IMR-90 (cell line): Measurements from ENCODE around the gene CCND1. TPM values are rescaled to one million over a fixed set of nuclear protein-coding genes. Genes with fewer than 3 reads are reported as not detected.

Experiments used
- ATAC-seq: fragments of 200-7000 bp; cut with Tn5 transposase; 2 replicates; pipeline ENCODE4 v1.9.1; 2020; ENCODE audit warnings: low read depth, mild to moderate bottlenecking, moderate library complexity
- BruUV-seq: library from RNA; stranded (reverse); fragments of 400-500 nt; replicated peaks from 2 replicates; lab custom pipeline; 2021; lab: Mats Ljungman, UMichigan
- CTCF ChIA-PET: fragments of 300-600 bp; formaldehyde crosslinking; extraction: SDS; loops from one replicate; lab custom pipeline; 2021; ENCODE audit warnings: antibody characterized with exemption; lab: Yijun Ruan, JAX
- POLR2A ChIA-PET: fragments of 300-600 bp; sonication (Branson Sonifier 250); formaldehyde crosslinking; loops from one replicate; lab custom pipeline; 2022; ENCODE audit warnings: antibody characterized with exemption; ENCODE audit not compliant: unreplicated experiment; lab: Charles Lee
- DNase-seq: peaks from one replicate; pipeline ENCODE4 v3.0.0; 2013
- H2AFZ ChIP-seq: replicated peaks from 2 replicates; pipeline ENCODE3; 2013; ENCODE audit warnings: low read length, mild to moderate bottlenecking; ENCODE audit not compliant: poor library complexity
- H2AK5ac ChIP-seq: 2 replicates; pipeline ENCODE4 v1.6.1; 2013; ENCODE audit warnings: low read depth, low read length, inconsistent platforms
- H2AK9ac ChIP-seq: replicated peaks from 2 replicates; pipeline ENCODE3; 2013; ENCODE audit warnings: mild to moderate bottlenecking, low read depth, low read length, moderate library complexity; ENCODE audit not compliant: poor library complexity
- H2BK120ac ChIP-seq: 2 replicates; pipeline ENCODE4 v1.6.1; 2013; ENCODE audit warnings: low read depth, low read length, inconsistent platforms
- H2BK15ac ChIP-seq: 3 replicates; pipeline ENCODE4 v1.6.1; 2013; ENCODE audit warnings: low read depth, low read length, inconsistent platforms
- H2BK20ac ChIP-seq: 2 replicates; pipeline ENCODE4 v1.6.1; 2013; ENCODE audit warnings: low read depth, mild to moderate bottlenecking, inconsistent platforms, low read length, moderate library complexity
- H2BK5ac ChIP-seq: 2 replicates; pipeline ENCODE4 v1.6.1; 2013; ENCODE audit warnings: mild to moderate bottlenecking, low read depth, low read length, inconsistent platforms; ENCODE audit not compliant: poor library complexity, severe bottlenecking
- H3K14ac ChIP-seq: replicated peaks from 2 replicates; pipeline ENCODE4 v1.6.1; 2013; ENCODE audit warnings: low read depth, low read length, inconsistent platforms
- H3K18ac ChIP-seq: 2 replicates; pipeline ENCODE4 v1.6.1; 2013; ENCODE audit warnings: low read depth, low read length, control low read depth
- H3K23ac ChIP-seq: 2 replicates; pipeline ENCODE4 v1.6.1; 2013; ENCODE audit warnings: low read depth, low read length, inconsistent platforms
- H3K27ac ChIP-seq: 2 replicates; pipeline ENCODE4 v1.5.1; 2013; ENCODE audit warnings: mild to moderate bottlenecking, control low read depth, low read length; ENCODE audit not compliant: insufficient read depth
- H3K27me3 ChIP-seq: 2 replicates; pipeline ENCODE4 v1.6.1; 2013; ENCODE audit warnings: low read length; ENCODE audit not compliant: control insufficient read depth, insufficient read depth
- H3K36me3 ChIP-seq: 2 replicates; pipeline ENCODE4 v1.6.1; 2013; ENCODE audit warnings: low read length, mixed read lengths; ENCODE audit not compliant: control insufficient read depth, insufficient read depth
- H3K4ac ChIP-seq: 2 replicates; pipeline ENCODE4 v1.6.1; 2013; ENCODE audit warnings: low read depth, low read length, inconsistent platforms
- H3K4me1 ChIP-seq: 2 replicates; pipeline ENCODE4 v1.6.1; 2013; ENCODE audit warnings: low read length, mixed read lengths; ENCODE audit not compliant: control insufficient read depth, insufficient read depth
- H3K4me2 ChIP-seq: 2 replicates; pipeline ENCODE4 v1.6.1; 2013; ENCODE audit warnings: low read depth, mild to moderate bottlenecking, control low read depth, low read length, moderate library complexity
- H3K4me3 ChIP-seq: 2 replicates; pipeline ENCODE4 v1.5.1; 2013; ENCODE audit warnings: low read depth, mild to moderate bottlenecking, control low read depth, low read length, moderate library complexity; ENCODE audit not compliant: insufficient read depth
- H3K56ac ChIP-seq: 2 replicates; pipeline ENCODE4 v1.6.1; 2013; ENCODE audit warnings: low read length, inconsistent platforms; ENCODE audit not compliant: insufficient read depth; ENCODE audit errors: extremely low read depth
- H3K79me1 ChIP-seq, 2 experiments: 2 replicates each; pipeline ENCODE4 v1.6.1; 2013; ENCODE audit warnings: low read length in 2 of 2, inconsistent platforms in 1 of 2, low read depth in 1 of 2
- H3K9ac ChIP-seq: 2 replicates; pipeline ENCODE4 v1.6.1; 2013; ENCODE audit warnings: low read depth, low read length, control low read depth
- H3K9me1 ChIP-seq: 2 replicates; pipeline ENCODE4 v1.6.1; 2013; ENCODE audit warnings: low read length, inconsistent platforms; ENCODE audit not compliant: insufficient read depth
- H3K9me3 ChIP-seq: 2 replicates; pipeline ENCODE4 v1.6.1; 2013; ENCODE audit warnings: low read length; ENCODE audit not compliant: control insufficient read depth, insufficient read depth
- H4K20me1 ChIP-seq: 2 replicates; pipeline ENCODE4 v1.6.1; 2013; ENCODE audit warnings: low read length, inconsistent platforms; ENCODE audit not compliant: insufficient read depth
- H4K5ac ChIP-seq: 2 replicates; pipeline ENCODE4 v1.6.1; 2013; ENCODE audit warnings: mild to moderate bottlenecking, low read depth, low read length, control low read depth
- H4K8ac ChIP-seq, 2 experiments: 2 replicates each; pipeline ENCODE4 v1.6.1; 2013; ENCODE audit warnings: low read depth in 2 of 2, low read length in 2 of 2, control low read depth in 1 of 2, inconsistent platforms in 1 of 2
- H4K91ac ChIP-seq: 2 replicates; pipeline ENCODE4 v1.6.1; 2013; ENCODE audit warnings: low read depth, low read length, inconsistent platforms; ENCODE audit not compliant: insufficient read depth
- FOS ChIP-seq: fragments of 150-350 bp; IDR thresholded peaks from 2 replicates; pipeline ENCODE4 v1.6.1; 2016; ENCODE audit warnings: low read depth, low read length
- MAFK ChIP-seq: IDR thresholded peaks from 2 replicates; pipeline ENCODE4 v1.6.1; 2012; ENCODE audit warnings: low read depth, low read length, improper control_type of control experiment
- NFE2L2 ChIP-seq: fragments of 150-350 bp; IDR thresholded peaks from 2 replicates; pipeline ENCODE4 v1.6.1; 2016; ENCODE audit warnings: low read depth, mild to moderate bottlenecking, low read length
- POLR2A ChIP-seq: IDR thresholded peaks from 2 replicates; pipeline ENCODE4 v1.6.1; 2012; ENCODE audit warnings: mild to moderate bottlenecking, low read depth, low read length
- RAD21 ChIP-seq: IDR thresholded peaks from 2 replicates; pipeline ENCODE4 v1.6.1; 2012; ENCODE audit warnings: low read length, improper control_type of control experiment
- WGBS, 2 experiments: methylation state at CpG; one replicate each; pipeline versions ENCODE4 v1.1.5 to v1.1.7; 2013; ENCODE audit warnings: missing lambda C conversion rate in 2 of 2; ENCODE audit not compliant: insufficient read length in 1 of 2; ENCODE audit errors: extremely low coverage in 2 of 2; 5-methylcytosine and 5-hydroxymethylcytosine counted together
- dilution Hi-C: fragments of 300-500 bp; cut with HindIII; formaldehyde crosslinking; loops from one replicate; pipeline ENCODE4 v1.14.3; 2018; ENCODE audit warnings: low sequenced_read_pairs; ENCODE audit not compliant: unreplicated experiment
- in situ Hi-C: fragments of 300-500 bp; cut with MboI; formaldehyde crosslinking; loops from 3 replicates; pipeline ENCODE4 v1.14.3; 2019; ENCODE audit warnings: low sequenced_read_pairs, inconsistent platforms, mixed read lengths
- intact Hi-C: fragments of 100-400 bp; cut with micrococcal nuclease; formaldehyde crosslinking; loops from 2 replicates; pipeline ENCODE4 v1.10.0; 2022
- polyA plus RNA-seq, 3 experiments: library from polyadenylated mRNA; depleted of rRNA; stranded (reverse); fragments of >200 nt; gene quantifications; 2 replicates each; pipeline ENCODE4 v1.2.3, GENCODE V29; 2012; ENCODE audit warnings: low replicate concordance in 1 of 3
- total RNA-seq: library from RNA; depleted of rRNA; stranded (reverse); fragments of >200 nt; gene quantifications from 2 replicates; pipeline ENCODE4 v1.2.3, GENCODE V29; 2012
- TF ChIP-seq, protein P1 (sequence below): conservative IDR thresholded peaks from 2 replicates; pipeline ENCODE4 v1.5.1; 2012; ENCODE audit warnings: mild to moderate bottlenecking, low read depth, low read length, improper control_type of control experiment
- TF ChIP-seq, protein P2 (sequence below): fragments of 150-350 bp; IDR thresholded peaks from 2 replicates; pipeline ENCODE4 v1.6.1; 2017; ENCODE audit warnings: mild to moderate bottlenecking, antibody characterized with exemption, low read length, low read depth

Gene CCND1
- total and polyA plus RNA-seq, 2 of the 4 experiments (the other 2 are of a cell fraction): 481 to 748 TPM

DNA sequence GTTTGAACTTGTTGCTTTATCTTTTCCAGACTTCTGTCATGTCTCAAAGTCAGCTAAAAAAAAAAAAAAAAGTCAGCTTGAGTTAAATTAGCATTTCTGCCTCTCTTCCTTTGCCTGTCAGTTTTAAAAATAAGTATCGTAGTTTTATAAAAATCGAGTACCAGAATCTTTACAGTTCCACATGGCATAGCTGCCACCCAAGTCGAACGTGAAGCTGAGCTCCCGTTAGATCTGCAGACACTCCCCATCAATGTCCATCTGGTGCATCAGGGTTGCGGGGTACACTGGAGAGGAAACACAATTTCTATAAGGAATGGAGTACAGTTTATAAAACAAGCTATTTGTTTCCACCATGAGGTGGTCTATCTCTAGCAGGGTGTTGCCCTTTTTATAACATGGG is 41.0 kb upstream of the CCND1 start:
- Histone ChIP-seq H3K36me3 (no peaks in the 10 kb centered on the region), H3K79me1 (no peaks in the 10 kb centered on the region), H2AFZ (no peak overlapping the region), H3K9me1 (peaks cover 10% of the 10 kb centered on the region), H2BK20ac (no peak overlapping the region), H3K18ac (no peak overlapping the region), H3K27ac (no peak overlapping the region), H3K27me3 (no peaks in the 10 kb centered on the region; the same call in 1 of the 2 replicates), H2BK120ac (no peak overlapping the region), H4K20me1 (no peaks in the 10 kb centered on the region), H3K23ac (no peak overlapping the region), H3K4me3 (no peak overlapping the region), H2BK15ac (no peak overlapping the region), H3K4me1 (no peaks in the 10 kb centered on the region), H2AK5ac (no peak overlapping the region), H4K91ac (no peak overlapping the region), H3K4ac (no peak overlapping the region), H3K14ac (no peak overlapping the region), H2BK5ac (no peak overlapping the region), H3K56ac (no peak overlapping the region), H3K4me2 (no peak overlapping the region), H4K5ac (no peak overlapping the region), H4K8ac (no peak overlapping the region), H3K9ac (no peak overlapping the region), H3K9me3 (peaks cover 2% of the 10 kb centered on the region; the same call in 1 of the 2 replicates), H2AK9ac (no peak overlapping the region)
- POLR2A ChIA-PET: no interaction called here
- DNase-seq (no peak), ATAC-seq (no peak)
- intact Hi-C loops: no loop called here
- no CpG with 5 or more reads among the region's 6 CpGs for WGBS, 2 experiments
- TF ChIP-seq MAFK: no peak
- no peak for TF ChIP-seq RAD21
- TF ChIP-seq POLR2A: no peak
- TF ChIP-seq, protein P1, sequence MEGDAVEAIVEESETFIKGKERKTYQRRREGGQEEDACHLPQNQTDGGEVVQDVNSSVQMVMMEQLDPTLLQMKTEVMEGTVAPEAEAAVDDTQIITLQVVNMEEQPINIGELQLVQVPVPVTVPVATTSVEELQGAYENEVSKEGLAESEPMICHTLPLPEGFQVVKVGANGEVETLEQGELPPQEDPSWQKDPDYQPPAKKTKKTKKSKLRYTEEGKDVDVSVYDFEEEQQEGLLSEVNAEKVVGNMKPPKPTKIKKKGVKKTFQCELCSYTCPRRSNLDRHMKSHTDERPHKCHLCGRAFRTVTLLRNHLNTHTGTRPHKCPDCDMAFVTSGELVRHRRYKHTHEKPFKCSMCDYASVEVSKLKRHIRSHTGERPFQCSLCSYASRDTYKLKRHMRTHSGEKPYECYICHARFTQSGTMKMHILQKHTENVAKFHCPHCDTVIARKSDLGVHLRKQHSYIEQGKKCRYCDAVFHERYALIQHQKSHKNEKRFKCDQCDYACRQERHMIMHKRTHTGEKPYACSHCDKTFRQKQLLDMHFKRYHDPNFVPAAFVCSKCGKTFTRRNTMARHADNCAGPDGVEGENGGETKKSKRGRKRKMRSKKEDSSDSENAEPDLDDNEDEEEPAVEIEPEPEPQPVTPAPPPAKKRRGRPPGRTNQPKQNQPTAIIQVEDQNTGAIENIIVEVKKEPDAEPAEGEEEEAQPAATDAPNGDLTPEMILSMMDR: no peak
- TF ChIP-seq FOS: no peak
- no peak for TF ChIP-seq NFE2L2
- TF ChIP-seq, protein P2, sequence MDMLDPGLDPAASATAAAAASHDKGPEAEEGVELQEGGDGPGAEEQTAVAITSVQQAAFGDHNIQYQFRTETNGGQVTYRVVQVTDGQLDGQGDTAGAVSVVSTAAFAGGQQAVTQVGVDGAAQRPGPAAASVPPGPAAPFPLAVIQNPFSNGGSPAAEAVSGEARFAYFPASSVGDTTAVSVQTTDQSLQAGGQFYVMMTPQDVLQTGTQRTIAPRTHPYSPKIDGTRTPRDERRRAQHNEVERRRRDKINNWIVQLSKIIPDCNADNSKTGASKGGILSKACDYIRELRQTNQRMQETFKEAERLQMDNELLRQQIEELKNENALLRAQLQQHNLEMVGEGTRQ: no peak
- CTCF ChIA-PET: no interaction called here
- in situ Hi-C loops: no loop called here
- no TSS peak for BruUV-seq
- dilution Hi-C loops: no loop called here
